ENCODE results near the gene HTRA3.
A peak's percentile ranks its signal among the peaks of the same experiment; 100 is the strongest.

The HTRA3 gene

GRCh38 chr4:8269535-8270417 is at the start of gene HTRA3:
TSS of gene HTRA3 (plus strand) at chr4:8269754. CDS start at chr4:8269969, 215 bp downstream.
- DNase-seq (ENCODE audit: low spot score): no peak

GRCh38 chr4:8220661-8221450 is 48.7 kb upstream of the HTRA3 start:
- DNase-seq (ENCODE audit: low spot score): no peak

- DNase-seq (ENCODE audit: low spot score): no peak
Observed at GRCh38 chr4:8221476-8221875, 48.1 kb upstream of the HTRA3 start.

- DNase-seq (ENCODE audit: low spot score): no peak
Observed at GRCh38 chr4:8221985-8222384, 47.6 kb upstream of the HTRA3 start.

- DNase-seq (ENCODE audit: low spot score): no peak
Observed at GRCh38 chr4:8222609-8223388, 46.8 kb upstream of the HTRA3 start.

- no peak for DNase-seq (ENCODE audit: low spot score)
Observed at GRCh38 chr4:8224267-8224974, 45.1 kb upstream of the HTRA3 start.

- DNase-seq (ENCODE audit: low spot score): no peak
Observed at GRCh38 chr4:8224975-8225625, 44.5 kb upstream of the HTRA3 start.

GRCh38 chr4:8225706-8226443 is 43.7 kb upstream of the HTRA3 start:
- DNase-seq (ENCODE audit: low spot score): no peak

- DNase-seq (ENCODE audit: low spot score): no peak
Observed at GRCh38 chr4:8227201-8227770, 42.3 kb upstream of the HTRA3 start.

GRCh38 chr4:8227771-8228318 is 41.7 kb upstream of the HTRA3 start:
- no peak for DNase-seq (ENCODE audit: low spot score)

- peak; percentile 84 for DNase-seq (ENCODE audit: low spot score)
Observed at GRCh38 chr4:8228319-8229250, 41.0 kb upstream of the HTRA3 start.

- no peak for DNase-seq (ENCODE audit: low spot score)
Observed at GRCh38 chr4:8229331-8229975, 40.1 kb upstream of the HTRA3 start.

GRCh38 chr4:8230033-8230432 is 39.5 kb upstream of the HTRA3 start:
- DNase-seq (ENCODE audit: low spot score): no peak

- DNase-seq (ENCODE audit: low spot score): no peak
Observed at GRCh38 chr4:8230891-8231290, 38.7 kb upstream of the HTRA3 start.

GRCh38 chr4:8231551-8232049 is 38.0 kb upstream of the HTRA3 start:
- no peak for DNase-seq (ENCODE audit: low spot score)

- no peak for DNase-seq (ENCODE audit: low spot score)
Observed at GRCh38 chr4:8232748-8233147, 36.8 kb upstream of the HTRA3 start.

GRCh38 chr4:8233672-8234484 is 35.7 kb upstream of the HTRA3 start:
- DNase-seq (ENCODE audit: low spot score): no peak

All from kidney tubule cell (primary cell).